ENCODE results near the gene MYH8. TPM values are rescaled to one million over a fixed set of nuclear protein-coding genes. Genes with fewer than 3 reads are reported as not detected.
A peak's percentile ranks its signal among the peaks of the same experiment; 100 is the strongest.

MYH8 gene
- total and polyA plus RNA-seq, 2 experiments from 2014 or later: not detected

- H3K9me3 ChIP-seq (ENCODE audit: low read depth): no peaks in the 10 kb centered on the region
- H3K4me1 ChIP-seq (ENCODE audit: low read depth): no peaks in the 10 kb centered on the region
- H3K36me3 ChIP-seq: no peaks in the 10 kb centered on the region
- no peak overlapping the region for H3K27ac ChIP-seq
- H3K4me3 ChIP-seq: no peak overlapping the region
- peaks cover 2% of the 10 kb centered on the region for H3K27me3 ChIP-seq
- TF ChIP-seq CTCF (IDR thresholded peaks at IDR 0.05; ENCODE audit: low read depth, low read length): no peak
- DNase-seq (ENCODE audit: low read depth in 1 of 2, low spot score in 1 of 2): peak; percentile 18 to 34
Measured at GRCh38 chr17:10384175-10384574, 37.6 kb downstream of the MYH8 start.

GRCh38 chr17:10380631-10381408 is 40.9 kb downstream of the MYH8 start:
- Histone ChIP-seq H3K4me1 (ENCODE audit: low read depth) (no peaks in the 10 kb centered on the region), H3K9me3 (ENCODE audit: low read depth) (no peaks in the 10 kb centered on the region), H3K27me3 (peaks cover 2% of the 10 kb centered on the region), H3K4me3 (no peak overlapping the region), H3K36me3 (no peaks in the 10 kb centered on the region), H3K27ac (no peak overlapping the region)
- DNase-seq (ENCODE audit: low read depth in 1 of 2, low spot score in 1 of 2): peak in 1 of 2 donors; percentile 70
- TF ChIP-seq CTCF (IDR thresholded peaks at IDR 0.05; ENCODE audit: low read depth, low read length): no peak

GRCh38 chr17:10372906-10373305 is 48.8 kb downstream of the MYH8 start, which contains the start of gene MYH13:
TSS of gene MYH13 (minus strand) at chr17:10373006. CDS start at chr17:10364530, 8,476 bp downstream.
- no peaks in the 10 kb centered on the region for H3K4me1 ChIP-seq (ENCODE audit: low read depth)
- H3K36me3 ChIP-seq: no peaks in the 10 kb centered on the region
- no peak for TF ChIP-seq CTCF (IDR thresholded peaks at IDR 0.05; ENCODE audit: low read depth, low read length)
- peaks cover 11% of the 10 kb centered on the region for H3K27me3 ChIP-seq
- no peak within 1 kb of the TSS for H3K27ac ChIP-seq
- DNase-seq (ENCODE audit: low read depth in 1 of 2, low spot score in 1 of 2): no peak
- no peaks in the 10 kb centered on the region for H3K9me3 ChIP-seq (ENCODE audit: low read depth)
- H3K4me3 ChIP-seq: no peak within 1 kb of the TSS

- H3K27me3 ChIP-seq: peaks cover 11% of the 10 kb centered on the region
- TF ChIP-seq CTCF (IDR thresholded peaks at IDR 0.05; ENCODE audit: low read depth, low read length): no peak
- no peaks in the 10 kb centered on the region for H3K36me3 ChIP-seq
- DNase-seq (ENCODE audit: low read depth in 1 of 2, low spot score in 1 of 2): peak in 1 of 2 donors; percentile 8
- no peaks in the 10 kb centered on the region for H3K4me1 ChIP-seq (ENCODE audit: low read depth)
- no peaks in the 10 kb centered on the region for H3K9me3 ChIP-seq (ENCODE audit: low read depth)
- H3K4me3 ChIP-seq: no peak overlapping the region
- H3K27ac ChIP-seq: no peak overlapping the region
Measured at GRCh38 chr17:10370016-10370608, 51.6 kb downstream of the MYH8 start.

- no peak overlapping the region for H3K4me3 ChIP-seq
- no peaks in the 10 kb centered on the region for H3K9me3 ChIP-seq (ENCODE audit: low read depth)
- no peaks in the 10 kb centered on the region for H3K4me1 ChIP-seq (ENCODE audit: low read depth)
- no peak overlapping the region for H3K27ac ChIP-seq
- H3K27me3 ChIP-seq: peaks cover 14% of the 10 kb centered on the region
- DNase-seq (ENCODE audit: low read depth in 1 of 2, low spot score in 1 of 2): no peak
- TF ChIP-seq CTCF (IDR thresholded peaks at IDR 0.05; ENCODE audit: low read depth, low read length): no peak
- no peaks in the 10 kb centered on the region for H3K36me3 ChIP-seq
Measured at GRCh38 chr17:10369239-10369638, 52.5 kb downstream of the MYH8 start.

Data from cardiac muscle cell (in vitro differentiated cells and primary cell).